NOMO-1 (cell line): ENCODE results near the gene HK3.

ENCODE experiments used
- DNase-seq, 2 experiments: peaks; one replicate each; lab custom pipeline; 2025; ENCODE audit not compliant: unreplicated experiment in 2 of 2; lab: John Stamatoyannopoulos, UW

The HK3 gene

GRCh38 chr5:176899296-176899891, at the start of gene HK3:
HK3 (minus strand) TSS chr5:176899346; CDS start chr5:176896159, 3,187 bp downstream.
- DNase-seq = peak; percentile 81 to 91

DNA sequence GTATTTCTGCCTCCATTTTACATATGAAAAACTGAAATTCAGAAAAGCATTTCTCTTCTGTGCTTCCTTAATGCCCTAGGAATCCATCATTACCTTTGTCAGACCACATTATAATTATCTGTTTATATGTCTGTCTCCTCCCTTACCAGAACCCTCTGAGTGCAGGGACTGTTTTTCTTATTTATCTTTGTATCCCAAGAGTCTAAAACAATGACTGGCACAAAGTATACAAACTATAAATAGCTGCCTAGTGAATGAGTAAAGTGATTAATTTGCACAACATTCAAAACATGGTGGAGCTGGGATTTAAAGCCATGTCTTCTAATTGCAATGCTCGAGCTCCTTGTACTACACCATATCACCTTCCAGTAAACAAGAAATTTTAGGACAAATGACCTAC, 49.3 kb upstream of the HK3 start:
- DNase-seq = no peak

- DNase-seq = no peak
Measured at GRCh38 chr5:176947847-176948246, 48.7 kb upstream of the HK3 start.

- DNase-seq = no peak
Measured at GRCh38 chr5:176944268-176944667, 45.1 kb upstream of the HK3 start.

- DNase-seq = no peak
Measured at GRCh38 chr5:176943816-176944215, 44.7 kb upstream of the HK3 start.

GRCh38 chr5:176941951-176942350, 42.8 kb upstream of the HK3 start:
- DNase-seq = no peak

DNA sequence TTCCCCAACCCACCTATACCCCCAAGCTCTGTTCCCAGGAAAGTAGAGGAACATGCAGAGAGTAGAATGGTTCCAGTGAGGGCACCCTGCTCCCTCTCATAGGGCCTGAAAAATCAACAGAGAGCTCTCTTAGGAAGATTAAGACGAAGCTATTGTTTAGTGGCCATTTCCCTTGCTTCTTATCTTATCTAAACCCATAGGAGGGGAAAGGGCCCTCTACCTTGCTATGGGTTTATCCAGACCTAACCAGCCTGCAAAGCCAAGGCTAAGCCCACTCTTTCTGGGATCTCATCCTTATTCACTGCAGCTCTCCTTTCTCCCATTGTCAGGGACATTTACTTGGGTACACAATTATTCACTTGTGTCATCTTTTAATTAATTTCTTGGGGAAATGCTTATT, 39.3 kb upstream of the HK3 start:
- no peak for DNase-seq

GRCh38 chr5:176935017-176935416, 35.9 kb upstream of the HK3 start:
- no peak for DNase-seq

- no peak for DNase-seq
Measured at GRCh38 chr5:176934309-176934930, 35.3 kb upstream of the HK3 start.

GRCh38 chr5:176929654-176930053, 30.5 kb upstream of the HK3 start:
- DNase-seq = no peak

GRCh38 chr5:176927562-176927961, 28.4 kb upstream of the HK3 start:
- DNase-seq = no peak

GRCh38 chr5:176922817-176923216, 23.7 kb upstream of the HK3 start:
- no peak for DNase-seq

DNA sequence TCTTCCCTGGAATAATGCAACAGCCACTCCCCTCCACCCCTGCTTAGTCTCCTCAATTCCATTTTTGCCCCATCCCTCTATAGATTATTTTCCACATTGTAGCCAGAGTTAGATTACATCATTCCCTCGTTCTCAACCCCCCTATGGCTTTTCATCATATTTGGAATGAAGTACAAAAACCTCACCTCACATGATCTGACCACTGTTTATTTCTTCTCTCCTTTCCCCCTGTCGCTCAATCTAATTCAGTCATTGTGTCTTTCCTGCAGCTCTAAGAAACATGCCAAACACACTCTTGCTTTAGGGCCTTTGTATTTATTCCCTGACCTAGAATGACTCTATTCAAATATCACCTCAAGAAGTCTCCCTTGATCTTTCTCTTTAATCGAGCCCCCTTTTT, 22.6 kb upstream of the HK3 start:
- DNase-seq = no peak

DNA sequence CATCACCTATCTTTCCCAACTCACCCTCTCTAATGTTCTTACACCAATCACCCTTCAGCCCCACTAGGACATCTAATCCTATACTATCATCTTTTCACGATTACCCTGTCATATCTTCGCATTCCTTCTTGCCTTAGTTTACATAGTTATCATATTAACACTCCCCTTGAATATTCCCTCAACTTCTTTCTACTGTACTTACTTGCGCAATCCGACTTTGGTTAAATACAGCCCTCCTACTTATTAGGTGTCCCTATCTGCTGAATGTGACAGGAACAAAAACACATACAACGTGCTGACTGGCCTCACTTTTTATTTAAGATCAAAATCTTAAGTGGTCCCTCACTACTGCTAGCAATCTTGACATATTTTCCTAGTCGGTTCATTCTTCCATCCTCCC, 19.5 kb upstream of the HK3 start:
- DNase-seq = no peak

GRCh38 chr5:176916337-176916736, 17.2 kb upstream of the HK3 start:
- DNase-seq = no peak

GRCh38 chr5:176915906-176916305, 16.8 kb upstream of the HK3 start:
- DNase-seq = no peak

GRCh38 chr5:176912115-176912514, 13.0 kb upstream of the HK3 start:
- DNase-seq = no peak

DNA sequence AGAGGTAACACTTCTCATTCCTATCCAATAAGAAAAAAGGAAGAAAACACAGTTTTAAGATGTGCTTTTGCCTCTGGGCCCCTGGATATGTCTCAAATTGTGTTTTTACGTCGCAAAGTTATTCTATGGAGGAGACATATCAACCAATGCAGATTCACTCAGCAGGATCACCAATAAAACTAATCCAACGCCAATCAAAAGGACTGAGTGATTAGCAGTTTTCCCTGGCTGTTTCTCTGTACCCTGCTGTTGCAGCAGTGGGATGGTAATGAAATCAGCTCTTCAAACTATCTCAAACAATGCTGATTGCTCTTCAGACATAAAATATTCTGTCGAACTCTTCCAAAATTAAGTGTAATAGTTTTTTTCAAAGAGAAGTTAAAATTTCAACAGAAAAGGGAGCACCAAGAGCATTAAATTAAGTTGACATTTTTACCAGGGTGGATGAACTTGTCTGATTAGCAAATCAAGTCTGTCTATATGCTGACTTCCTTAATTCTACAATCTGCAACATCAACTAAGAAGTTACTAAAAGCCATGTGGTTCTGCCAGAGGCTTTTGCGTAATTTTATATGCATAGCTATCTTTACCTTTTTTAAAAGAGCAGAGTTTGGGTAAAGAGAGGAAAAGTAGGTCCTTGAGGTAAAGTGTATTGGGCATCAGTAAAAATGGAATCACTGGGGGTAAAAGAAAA, 9.7 kb upstream of the HK3 start:
- DNase-seq = peak; percentile 33 to 84

DNA sequence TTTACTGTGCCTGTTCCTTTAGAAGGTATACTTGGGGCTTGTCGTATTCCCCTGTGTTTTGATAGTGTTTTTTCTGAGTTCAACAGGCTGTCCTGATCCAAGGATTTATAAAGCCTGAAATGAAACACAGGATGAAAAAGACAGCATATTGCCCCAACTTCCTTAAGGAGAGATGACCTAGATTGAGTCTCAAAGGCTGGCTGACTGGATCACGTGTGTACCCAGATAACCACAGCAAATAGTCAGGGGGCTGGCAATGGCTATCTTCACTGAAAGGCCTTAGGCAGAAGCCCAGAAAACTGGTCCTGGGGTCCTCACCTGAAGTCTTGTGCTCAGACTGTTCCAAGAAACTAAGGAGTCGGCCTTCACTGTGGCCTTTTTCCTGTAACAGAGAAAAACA, 7.7 kb upstream of the HK3 start:
- DNase-seq = no peak

DNA sequence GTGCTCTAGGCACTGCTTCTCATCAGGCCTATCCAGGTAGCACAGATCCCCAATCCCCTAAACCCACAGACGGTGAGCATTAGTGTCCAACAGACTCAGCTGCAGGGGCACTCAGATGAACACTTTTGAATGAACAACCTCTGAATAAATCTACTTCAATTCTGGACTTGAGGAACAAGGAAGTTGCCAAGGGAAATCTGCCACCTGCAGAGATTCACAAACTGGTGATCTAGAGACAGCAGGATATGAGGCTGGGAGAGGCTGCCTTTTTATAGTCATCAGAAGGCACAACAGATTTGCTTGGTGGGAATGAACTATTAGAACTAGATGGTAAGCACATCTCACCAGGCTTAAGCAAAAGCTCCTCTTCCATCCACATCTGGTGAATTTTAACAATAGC, 7.0 kb upstream of the HK3 start:
- no peak for DNase-seq

GRCh38 chr5:176904276-176904675, 5.1 kb upstream of the HK3 start:
- no peak for DNase-seq

DNA sequence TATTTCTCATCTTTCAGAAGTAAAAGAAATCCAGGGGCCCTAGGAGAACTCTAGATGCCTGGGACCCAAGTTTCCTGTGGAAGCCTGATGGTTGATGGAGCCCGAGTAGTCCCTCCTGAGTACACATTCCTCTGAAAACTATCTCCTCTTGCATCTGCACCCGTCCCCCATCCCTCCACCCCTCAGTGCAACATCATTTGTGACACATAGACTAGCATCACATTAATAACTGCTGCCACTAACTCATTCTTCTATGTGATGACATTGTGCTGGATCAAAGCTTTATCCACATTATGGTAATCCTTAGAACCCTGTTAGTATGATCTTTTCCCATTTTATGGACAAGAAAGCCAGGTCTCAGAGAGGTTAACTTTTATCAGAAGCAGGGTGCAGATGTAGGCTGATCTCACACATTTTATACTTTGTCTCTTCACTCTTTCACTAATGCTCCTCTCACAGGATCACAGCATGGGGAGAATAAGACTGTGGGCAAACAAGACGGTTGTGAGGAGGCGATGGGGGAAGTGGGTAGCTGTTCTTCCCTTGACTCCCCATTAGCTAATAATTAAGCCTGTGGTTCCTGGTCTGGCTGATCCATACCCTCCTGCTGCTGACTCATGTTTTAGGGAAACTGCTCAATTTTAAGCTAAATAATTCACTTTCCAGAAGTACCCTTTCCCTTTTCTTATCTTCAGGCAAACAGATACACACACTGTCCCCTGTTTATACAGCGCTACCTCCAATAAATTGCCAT, 3.9 kb upstream of the HK3 start:
- no peak for DNase-seq
